CD8-positive, alpha-beta memory T cell (primary cell): ENCODE measurements around the gene STK32B. TPM values are rescaled to one million over a fixed set of nuclear protein-coding genes. Genes with fewer than 3 reads are reported as not detected.

Experiments
- CTCF ChIA-PET: fragments of 350-600 bp; sonication (Branson Sonifier 250); formaldehyde crosslinking; loops from one replicate; lab custom pipeline; 2021; ENCODE audit warnings: antibody characterized with exemption; lab: Charles Lee
- POLR2A ChIA-PET: fragments of 350-600 bp; sonication (Branson Sonifier 250); formaldehyde crosslinking; loops from one replicate; lab custom pipeline; 2021; ENCODE audit warnings: antibody characterized with exemption; lab: Charles Lee
- DNase-seq, 5 donors: peaks; one replicate each; pipeline versions ENCODE4 v3.0.0 to v3.0.0-alpha.2; 2020 to 2022; ENCODE audit warnings: mixed read lengths in 1 of 5
- H3K27ac ChIP-seq: one replicate; pipeline ENCODE4 v1.7.0; 2013; ENCODE audit warnings: low read depth, mild to moderate bottlenecking, low read length, moderate library complexity
- H3K27me3 ChIP-seq: 2 replicates; pipeline ENCODE4 v1.7.0; 2013; ENCODE audit warnings: low read length, mild to moderate bottlenecking; ENCODE audit not compliant: insufficient read depth, poor library complexity, severe bottlenecking
- H3K36me3 ChIP-seq: 2 replicates; pipeline ENCODE4 v1.7.0; 2013; ENCODE audit warnings: mild to moderate bottlenecking, low read length, moderate library complexity; ENCODE audit not compliant: insufficient read depth
- H3K4me1 ChIP-seq: 2 replicates; pipeline ENCODE4 v1.7.0; 2013; ENCODE audit warnings: mild to moderate bottlenecking, low read length, moderate library complexity; ENCODE audit not compliant: insufficient read depth
- H3K4me3 ChIP-seq: 2 replicates; pipeline ENCODE4 v1.7.0; 2013; ENCODE audit warnings: mild to moderate bottlenecking, low read length
- H3K9me3 ChIP-seq: 2 replicates; pipeline ENCODE4 v1.7.0; 2013; ENCODE audit warnings: mild to moderate bottlenecking, low read length
- H3K27ac Mint-ChIP-seq, 8 donors: one replicate each; pipeline ENCODE4 v1.8.0; 2020 to 2021; ENCODE audit warnings: mixed read lengths in 8 of 8, mild to moderate bottlenecking in 6 of 8, inconsistent platforms in 3 of 8, moderate library complexity in 3 of 8
- H3K27me3 Mint-ChIP-seq, 2 donors: one replicate each; pipeline ENCODE4 v1.8.0; 2020 to 2021; ENCODE audit warnings: mixed read lengths in 2 of 2, mild to moderate bottlenecking in 1 of 2, moderate library complexity in 1 of 2
- H3K36me3 Mint-ChIP-seq, 3 donors: one replicate each; pipeline ENCODE4 v1.8.0; 2020 to 2021; ENCODE audit warnings: mixed read lengths in 3 of 3, inconsistent platforms in 1 of 3, mild to moderate bottlenecking in 1 of 3
- H3K4me1 Mint-ChIP-seq, 3 donors: one replicate each; pipeline ENCODE4 v1.8.0; 2020 to 2021; ENCODE audit warnings: mixed read lengths in 3 of 3, inconsistent platforms in 1 of 3, mild to moderate bottlenecking in 1 of 3
- H3K4me3 Mint-ChIP-seq, 7 donors: one replicate each; pipeline ENCODE4 v1.8.0; 2020 to 2021; ENCODE audit warnings: mixed read lengths in 7 of 7, mild to moderate bottlenecking in 6 of 7, moderate library complexity in 4 of 7, inconsistent platforms in 2 of 7
- H3K9me3 Mint-ChIP-seq, 5 donors: one replicate each; pipeline ENCODE4 v1.8.0; 2020 to 2022; ENCODE audit warnings: mixed read lengths in 5 of 5, mild to moderate bottlenecking in 3 of 5, moderate library complexity in 2 of 5, inconsistent platforms in 1 of 5
- polyA plus RNA-seq: library from polyadenylated mRNA; unstranded; fragments of 300-500 nt; fragmentation: Illumina TruSeq; gene quantifications from one replicate; pipeline ENCODE4 v1.2.3, GENCODE V29; 2021
- total RNA-seq, 2 experiments: library from RNA; stranded (reverse); gene quantifications; one replicate each; pipeline ENCODE4 v1.2.3, GENCODE V29; 2021

Gene STK32B
- total and polyA plus RNA-seq, 3 experiments from 2014 or later, result not detected

- Mint-ChIP-seq H3K4me1 (no peaks in the 10 kb centered on the region), H3K27me3 (peaks cover 8 to 12% of the 10 kb centered on the region in 2 donors), H3K9me3 (peaks cover 2 to 4% (median 2%) of the 10 kb centered on the region in 5 donors), H3K36me3 (no peaks in the 10 kb centered on the region), H3K4me3 (no peak overlapping the region), H3K27ac (no peak overlapping the region)
- DNase-seq, result no peak
- Histone ChIP-seq H3K27me3 (no peaks in the 10 kb centered on the region), H3K4me3 (no peak overlapping the region), H3K36me3 (no peaks in the 10 kb centered on the region), H3K9me3 (no peaks in the 10 kb centered on the region), H3K4me1 (no peaks in the 10 kb centered on the region), H3K27ac (no peak overlapping the region)
- CTCF ChIA-PET, result no interaction called here
- POLR2A ChIA-PET, result no interaction called here
These were observed 70.8 kb downstream of the STK32B start for GRCh38 chr4:5122114-5122513.

- H3K27me3 ChIP-seq, result no peaks in the 10 kb centered on the region
- no peaks in the 10 kb centered on the region for H3K9me3 ChIP-seq
- H3K27ac ChIP-seq, result no peak overlapping the region
- DNase-seq, result no peak
- Mint-ChIP-seq H3K27ac (no peak overlapping the region), H3K9me3 (peaks cover 0 to 4% (median 3%) of the 10 kb centered on the region in 5 donors), H3K27me3 (peaks cover 5 to 23% of the 10 kb centered on the region in 2 donors), H3K4me3 (no peak overlapping the region), H3K4me1 (no peaks in the 10 kb centered on the region), H3K36me3 (no peaks in the 10 kb centered on the region)
- ChIA-PET POLR2A (no interaction called here), CTCF (no interaction called here)
- H3K4me3 ChIP-seq, result no peak overlapping the region
- no peaks in the 10 kb centered on the region for H3K36me3 ChIP-seq
- H3K4me1 ChIP-seq, result no peaks in the 10 kb centered on the region
These were observed 73.6 kb downstream of the STK32B start for GRCh38 chr4:5124876-5125275.

- peaks cover 5 to 23% of the 10 kb centered on the region in 2 donors for H3K27me3 Mint-ChIP-seq
- DNase-seq, result no peak
- no peak overlapping the region for H3K4me3 Mint-ChIP-seq
- CTCF ChIA-PET, result no interaction called here
- H3K36me3 Mint-ChIP-seq, result no peaks in the 10 kb centered on the region
- H3K36me3 ChIP-seq, result no peaks in the 10 kb centered on the region
- no peaks in the 10 kb centered on the region for H3K9me3 ChIP-seq
- H3K9me3 Mint-ChIP-seq, result peaks cover 0 to 6% (median 3%) of the 10 kb centered on the region in 5 donors
- H3K4me1 ChIP-seq, result no peaks in the 10 kb centered on the region
- H3K4me3 ChIP-seq, result no peak overlapping the region
- no peak overlapping the region for H3K27ac ChIP-seq
- no peaks in the 10 kb centered on the region for H3K4me1 Mint-ChIP-seq
- no peak overlapping the region for H3K27ac Mint-ChIP-seq
- H3K27me3 ChIP-seq, result no peaks in the 10 kb centered on the region
- POLR2A ChIA-PET, result no interaction called here
These were observed 74.0 kb downstream of the STK32B start for GRCh38 chr4:5125321-5125720.

- no peaks in the 10 kb centered on the region for H3K4me1 Mint-ChIP-seq
- H3K4me3 Mint-ChIP-seq, result no peak overlapping the region
- Histone ChIP-seq H3K27ac (no peak overlapping the region), H3K4me3 (no peak overlapping the region), H3K9me3 (no peaks in the 10 kb centered on the region), H3K4me1 (no peaks in the 10 kb centered on the region), H3K36me3 (no peaks in the 10 kb centered on the region), H3K27me3 (no peaks in the 10 kb centered on the region)
- ChIA-PET POLR2A (no interaction called here), CTCF (no interaction called here)
- H3K36me3 Mint-ChIP-seq, result no peaks in the 10 kb centered on the region
- peaks cover 0 to 8% (median 3%) of the 10 kb centered on the region in 5 donors for H3K9me3 Mint-ChIP-seq
- DNase-seq, result no peak
- no peak overlapping the region for H3K27ac Mint-ChIP-seq
- H3K27me3 Mint-ChIP-seq, result peaks cover 5 to 29% of the 10 kb centered on the region in 2 donors
These were observed 75.0 kb downstream of the STK32B start for GRCh38 chr4:5126231-5126630.

GRCh38 chr4:5126857-5127256, 75.6 kb downstream of the STK32B start:
- H3K27ac ChIP-seq, result no peak overlapping the region
- no peaks in the 10 kb centered on the region for H3K4me1 ChIP-seq
- Mint-ChIP-seq H3K27me3 (peaks cover 5 to 34% of the 10 kb centered on the region in 2 donors), H3K4me3 (no peak overlapping the region), H3K27ac (no peak overlapping the region), H3K4me1 (no peaks in the 10 kb centered on the region), H3K36me3 (no peaks in the 10 kb centered on the region), H3K9me3 (peaks cover 0 to 8% (median 4%) of the 10 kb centered on the region in 5 donors)
- no peaks in the 10 kb centered on the region for H3K9me3 ChIP-seq
- H3K4me3 ChIP-seq, result no peak overlapping the region
- ChIA-PET POLR2A (no interaction called here), CTCF (no interaction called here)
- H3K36me3 ChIP-seq, result no peaks in the 10 kb centered on the region
- H3K27me3 ChIP-seq, result no peaks in the 10 kb centered on the region
- DNase-seq, result no peak

GRCh38 chr4:5127556-5127955, 76.3 kb downstream of the STK32B start:
- no peak for DNase-seq
- H3K36me3 Mint-ChIP-seq, result no peaks in the 10 kb centered on the region
- H3K4me3 Mint-ChIP-seq, result no peak overlapping the region
- ChIA-PET POLR2A (no interaction called here), CTCF (no interaction called here)
- Histone ChIP-seq H3K36me3 (no peaks in the 10 kb centered on the region), H3K9me3 (no peaks in the 10 kb centered on the region), H3K27me3 (no peaks in the 10 kb centered on the region), H3K4me1 (no peaks in the 10 kb centered on the region), H3K27ac (no peak overlapping the region), H3K4me3 (no peak overlapping the region)
- H3K4me1 Mint-ChIP-seq, result no peaks in the 10 kb centered on the region
- no peak overlapping the region for H3K27ac Mint-ChIP-seq
- peaks cover 0 to 8% (median 4%) of the 10 kb centered on the region in 5 donors for H3K9me3 Mint-ChIP-seq
- peaks cover 5 to 34% of the 10 kb centered on the region in 2 donors for H3K27me3 Mint-ChIP-seq

- no peaks in the 10 kb centered on the region for H3K9me3 ChIP-seq
- H3K27ac ChIP-seq, result no peak overlapping the region
- peaks cover 5 to 37% of the 10 kb centered on the region in 2 donors for H3K27me3 Mint-ChIP-seq
- H3K4me1 ChIP-seq, result no peaks in the 10 kb centered on the region
- peaks cover 0 to 8% (median 4%) of the 10 kb centered on the region in 5 donors for H3K9me3 Mint-ChIP-seq
- H3K36me3 Mint-ChIP-seq, result no peaks in the 10 kb centered on the region
- ChIA-PET POLR2A (no interaction called here), CTCF (no interaction called here)
- no peaks in the 10 kb centered on the region for H3K36me3 ChIP-seq
- H3K4me3 ChIP-seq, result no peak overlapping the region
- no peak for DNase-seq
- no peak overlapping the region for H3K4me3 Mint-ChIP-seq
- no peaks in the 10 kb centered on the region for H3K27me3 ChIP-seq
- H3K4me1 Mint-ChIP-seq, result no peaks in the 10 kb centered on the region
- H3K27ac Mint-ChIP-seq, result no peak overlapping the region
These were observed 77.3 kb downstream of the STK32B start for GRCh38 chr4:5128569-5128968.

- H3K9me3 ChIP-seq, result no peaks in the 10 kb centered on the region
- H3K36me3 ChIP-seq, result no peaks in the 10 kb centered on the region
- no peaks in the 10 kb centered on the region for H3K4me1 ChIP-seq
- H3K27me3 Mint-ChIP-seq, result peaks cover 1 to 20% of the 10 kb centered on the region in 2 donors
- H3K4me3 Mint-ChIP-seq, result no peak overlapping the region
- no peaks in the 10 kb centered on the region for H3K36me3 Mint-ChIP-seq
- no peak overlapping the region for H3K27ac Mint-ChIP-seq
- ChIA-PET CTCF (no interaction called here), POLR2A (no interaction called here)
- no peak overlapping the region for H3K4me3 ChIP-seq
- no peak overlapping the region for H3K27ac ChIP-seq
- no peaks in the 10 kb centered on the region for H3K4me1 Mint-ChIP-seq
- peaks cover 0 to 6% (median 0%) of the 10 kb centered on the region in 5 donors for H3K9me3 Mint-ChIP-seq
- no peak for DNase-seq
- no peaks in the 10 kb centered on the region for H3K27me3 ChIP-seq
These were observed 81.9 kb downstream of the STK32B start for GRCh38 chr4:5133201-5133600.
